H9 (cell line): ENCODE measurements around the gene SLC22A8. TPM values are rescaled to one million over a fixed set of nuclear protein-coding genes. Genes with fewer than 3 reads are reported as not detected.

Source experiments
- DNase-seq: peaks from one replicate; pipeline ENCODE4 v3.0.0-alpha.2; 2017
- H2AFZ ChIP-seq: one replicate; pipeline ENCODE4 v1.6.1; 2013; ENCODE audit warnings: mild to moderate bottlenecking, low read length, control low read depth, moderate library complexity
- H2AK5ac ChIP-seq: 2 replicates; pipeline ENCODE4 v1.6.1; 2013; ENCODE audit warnings: low read length, control low read depth, mixed read lengths; ENCODE audit not compliant: insufficient read length
- H2BK120ac ChIP-seq: one replicate; pipeline ENCODE4 v1.6.1; 2013; ENCODE audit warnings: low read depth, mild to moderate bottlenecking, low read length, control low read depth, inconsistent platforms; ENCODE audit not compliant: poor library complexity, severe bottlenecking
- H2BK12ac ChIP-seq: 2 replicates; pipeline ENCODE4 v1.6.1; 2013; ENCODE audit warnings: low read length, control low read depth, mixed read lengths, low read depth; ENCODE audit not compliant: insufficient read length
- H2BK15ac ChIP-seq: 2 replicates; pipeline ENCODE4 v1.6.1; 2013; ENCODE audit warnings: low read depth, low read length, control low read depth
- H2BK20ac ChIP-seq: one replicate; pipeline ENCODE4 v1.6.1; 2013; ENCODE audit warnings: low read depth, mild to moderate bottlenecking, low read length, control low read depth, inconsistent platforms; ENCODE audit not compliant: poor library complexity, severe bottlenecking
- H2BK5ac ChIP-seq: 2 replicates; pipeline ENCODE4 v1.6.1; 2013; ENCODE audit warnings: low read length, control low read depth, mixed read lengths; ENCODE audit not compliant: insufficient read length
- H3K14ac ChIP-seq: 2 replicates; pipeline ENCODE4 v1.6.1; 2013; ENCODE audit warnings: low read length, control low read depth; ENCODE audit not compliant: insufficient read depth
- H3K18ac ChIP-seq: 2 replicates; pipeline ENCODE4 v1.6.1; 2013; ENCODE audit warnings: low read depth, mild to moderate bottlenecking, mixed read lengths, low read length, control low read depth; ENCODE audit not compliant: insufficient read length
- H3K23ac ChIP-seq: 2 replicates; pipeline ENCODE4 v1.6.1; 2013; ENCODE audit warnings: low read length, control low read depth, mixed read lengths, low read depth; ENCODE audit not compliant: insufficient read length
- H3K23me2 ChIP-seq: 2 replicates; pipeline ENCODE4 v1.6.1; 2013; ENCODE audit warnings: low read depth, mild to moderate bottlenecking, mixed read lengths, low read length, control low read depth; ENCODE audit not compliant: insufficient read length, poor library complexity, severe bottlenecking
- H3K27ac ChIP-seq: 2 replicates; pipeline ENCODE4 v1.5.1; 2013; ENCODE audit warnings: low read length, control low read depth, mixed read lengths, low read depth; ENCODE audit not compliant: insufficient read length
- H3K27me3 ChIP-seq: 2 replicates; pipeline ENCODE4 v1.6.1; 2013; ENCODE audit warnings: low read length, control low read depth, inconsistent platforms; ENCODE audit not compliant: insufficient read depth
- H3K4ac ChIP-seq: 2 replicates; pipeline ENCODE4 v1.6.1; 2013; ENCODE audit warnings: low read depth, mild to moderate bottlenecking, control low read depth, inconsistent platforms, low read length, moderate library complexity
- H3K4me1 ChIP-seq: 2 replicates; pipeline ENCODE4 v1.6.1; 2013; ENCODE audit warnings: low read length, control low read depth, inconsistent platforms; ENCODE audit not compliant: insufficient read depth
- H3K4me2 ChIP-seq: 2 replicates; pipeline ENCODE4 v1.6.1; 2013; ENCODE audit warnings: low read length, control low read depth, mixed read lengths; ENCODE audit not compliant: insufficient read length, insufficient read depth
- H3K56ac ChIP-seq: 2 replicates; pipeline ENCODE4 v1.6.1; 2013; ENCODE audit warnings: low read depth, mild to moderate bottlenecking, mixed read lengths, low read length, control low read depth; ENCODE audit not compliant: insufficient read length
- H3K79me1 ChIP-seq: 2 replicates; pipeline ENCODE4 v1.6.1; 2013; ENCODE audit warnings: low read depth, mild to moderate bottlenecking, moderate library complexity, low read length, control low read depth, inconsistent platforms; ENCODE audit not compliant: insufficient read depth, poor library complexity, severe bottlenecking
- H3K79me2 ChIP-seq: 2 replicates; pipeline ENCODE4 v1.6.1; 2013; ENCODE audit warnings: low read length, control low read depth, inconsistent platforms; ENCODE audit not compliant: insufficient read depth
- H3K9ac ChIP-seq: 2 replicates; pipeline ENCODE4 v1.6.1; 2013; ENCODE audit warnings: low read length, control low read depth, mixed read lengths; ENCODE audit not compliant: insufficient read length; ENCODE audit errors: extremely low read depth
- H3K9me3 ChIP-seq: one replicate; pipeline ENCODE4 v1.6.1; 2013; ENCODE audit warnings: low read depth, low read length, inconsistent platforms; ENCODE audit not compliant: control insufficient read depth
- H3T11ph ChIP-seq: one replicate; pipeline ENCODE4 v1.6.1; 2013; ENCODE audit warnings: mild to moderate bottlenecking, low read length, control low read depth, inconsistent platforms
- H4K20me1 ChIP-seq: one replicate; pipeline ENCODE4 v1.6.1; 2013; ENCODE audit not compliant: control insufficient read depth, insufficient read length, insufficient read depth
- H4K5ac ChIP-seq: 2 replicates; pipeline ENCODE4 v1.6.1; 2013; ENCODE audit warnings: low read depth, mild to moderate bottlenecking, mixed read lengths, low read length, control low read depth; ENCODE audit not compliant: insufficient read length
- H4K8ac ChIP-seq: replicated peaks from 2 replicates; pipeline ENCODE4 v1.6.1; 2013; ENCODE audit warnings: low read length, control low read depth, mixed read lengths, low read depth; ENCODE audit not compliant: insufficient read length
- H4K91ac ChIP-seq: 2 replicates; pipeline ENCODE4 v1.6.1; 2013; ENCODE audit warnings: low read depth, mild to moderate bottlenecking, moderate library complexity, mixed read lengths, low read length, control low read depth; ENCODE audit not compliant: insufficient read length
- H3K27ac Mint-ChIP-seq, 3 experiments: 2 replicates in 2 of 3; 3 replicates in 1 of 3; pipeline ENCODE4 v1.8.0; 2020 to 2021; ENCODE audit warnings: mixed read lengths in 3 of 3, mild to moderate bottlenecking in 1 of 3, moderate library complexity in 1 of 3
- H3K27me3 Mint-ChIP-seq: 2 replicates; pipeline ENCODE4 v1.8.0; 2021; ENCODE audit warnings: low read depth, mild to moderate bottlenecking, moderate library complexity, mixed read lengths
- H3K36me3 Mint-ChIP-seq, 3 experiments: 2 replicates in 2 of 3; 3 replicates in 1 of 3; pipeline ENCODE4 v1.8.0; 2020 to 2021; ENCODE audit warnings: low read depth in 3 of 3, mixed read lengths in 3 of 3; ENCODE audit not compliant: insufficient read depth in 1 of 3
- H3K4me1 Mint-ChIP-seq, 2 experiments: 2 replicates each; pipeline ENCODE4 v1.8.0; 2020; ENCODE audit warnings: mixed read lengths in 2 of 2
- H3K4me3 Mint-ChIP-seq, 2 experiments: 2 replicates in 1 of 2; 3 replicates in 1 of 2; pipeline ENCODE4 v1.8.0; 2020 to 2021; ENCODE audit warnings: mild to moderate bottlenecking in 2 of 2, mixed read lengths in 2 of 2, moderate library complexity in 1 of 2
- H3K9me3 Mint-ChIP-seq, 2 experiments: 2 replicates in 1 of 2; 3 replicates in 1 of 2; pipeline ENCODE4 v1.8.0; 2020; ENCODE audit warnings: mild to moderate bottlenecking in 2 of 2, mixed read lengths in 2 of 2, moderate library complexity in 1 of 2
- WGBS: extraction: QIAGEN DNeasy Blood & Tissue Kit; methylation state at CpG from one replicate; pipeline ENCODE4 v1.1.7; 2013; ENCODE audit warnings: missing lambda C conversion rate, low lambda C conversion rate, mixed read lengths; ENCODE audit not compliant: insufficient read length; ENCODE audit errors: extremely low coverage; 5-methylcytosine and 5-hydroxymethylcytosine counted together
- total RNA-seq: library from RNA; stranded (reverse); gene quantifications from 2 replicates; pipeline ENCODE4 v1.2.1, GENCODE V29; 2021
- TF ChIP-seq, protein P1 (sequence below): fragments of 200-600 bp; sonication (generic); conservative IDR thresholded peaks from 3 replicates; pipeline ENCODE4 v1.8.0; 2021; ENCODE audit warnings: antibody characterized with exemption, mild to moderate bottlenecking

The SLC22A8 gene
- total RNA-seq, 1 experiment from 2014 or later, result not detected

DNA sequence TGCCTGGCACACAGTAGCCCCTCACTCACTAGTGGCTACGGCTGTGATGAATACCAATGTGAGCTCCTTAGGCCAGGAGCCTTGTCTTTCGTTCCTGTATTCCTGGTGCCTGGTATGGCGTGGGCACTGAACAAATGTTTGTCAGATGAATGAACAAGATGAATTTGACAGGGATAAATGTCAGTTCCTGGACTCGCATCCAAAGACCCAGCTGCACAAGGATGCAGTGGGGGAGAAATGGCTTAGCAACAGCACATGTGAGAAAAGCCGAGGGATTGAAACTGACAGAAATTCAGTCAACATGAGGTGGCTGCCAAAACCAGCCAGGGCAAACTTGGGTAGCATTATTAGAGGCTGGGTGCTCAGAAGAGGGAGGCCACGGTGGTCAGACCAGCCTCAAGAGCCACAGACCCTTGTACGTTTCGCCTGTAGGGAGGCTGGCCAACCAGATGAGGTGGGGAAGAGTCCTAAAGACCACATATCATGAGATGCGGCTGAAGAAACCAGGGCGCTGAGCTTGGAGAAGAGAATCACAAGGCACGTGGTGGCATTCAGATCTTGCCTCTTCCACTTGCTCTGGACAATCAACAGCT, 7.7 kb upstream of the SLC22A8 start:
- no peak overlapping the region for H4K5ac ChIP-seq

More for the DNA sequence above, 7.7 kb upstream of the SLC22A8 start:
- H3K27me3 ChIP-seq, result no peaks in the 10 kb centered on the region
- H3K9ac ChIP-seq, result no peak overlapping the region
- H3K79me1 ChIP-seq, result no peaks in the 10 kb centered on the region
- no peak overlapping the region for H3K18ac ChIP-seq
- H3T11ph ChIP-seq, result no peak overlapping the region
- H3K27ac Mint-ChIP-seq, result peak overlapping the region in 1 of 3 experiments; percentile 36; a peak in 1 of 7 replicates
- H4K91ac ChIP-seq, result no peak overlapping the region
- H3K4ac ChIP-seq, result no peak overlapping the region
- H2BK12ac ChIP-seq, result no peak overlapping the region
- no peaks in the 10 kb centered on the region for H3K9me3 ChIP-seq
- H3K23me2 ChIP-seq, result no peaks in the 10 kb centered on the region
- TF ChIP-seq, protein P1, sequence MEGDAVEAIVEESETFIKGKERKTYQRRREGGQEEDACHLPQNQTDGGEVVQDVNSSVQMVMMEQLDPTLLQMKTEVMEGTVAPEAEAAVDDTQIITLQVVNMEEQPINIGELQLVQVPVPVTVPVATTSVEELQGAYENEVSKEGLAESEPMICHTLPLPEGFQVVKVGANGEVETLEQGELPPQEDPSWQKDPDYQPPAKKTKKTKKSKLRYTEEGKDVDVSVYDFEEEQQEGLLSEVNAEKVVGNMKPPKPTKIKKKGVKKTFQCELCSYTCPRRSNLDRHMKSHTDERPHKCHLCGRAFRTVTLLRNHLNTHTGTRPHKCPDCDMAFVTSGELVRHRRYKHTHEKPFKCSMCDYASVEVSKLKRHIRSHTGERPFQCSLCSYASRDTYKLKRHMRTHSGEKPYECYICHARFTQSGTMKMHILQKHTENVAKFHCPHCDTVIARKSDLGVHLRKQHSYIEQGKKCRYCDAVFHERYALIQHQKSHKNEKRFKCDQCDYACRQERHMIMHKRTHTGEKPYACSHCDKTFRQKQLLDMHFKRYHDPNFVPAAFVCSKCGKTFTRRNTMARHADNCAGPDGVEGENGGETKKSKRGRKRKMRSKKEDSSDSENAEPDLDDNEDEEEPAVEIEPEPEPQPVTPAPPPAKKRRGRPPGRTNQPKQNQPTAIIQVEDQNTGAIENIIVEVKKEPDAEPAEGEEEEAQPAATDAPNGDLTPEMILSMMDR, result no peak
- no peak overlapping the region for H2BK5ac ChIP-seq
- WGBS, result no CpG with 5 or more reads among the region's 11 CpGs
- no peak overlapping the region for H2BK15ac ChIP-seq
- no peak overlapping the region for H4K8ac ChIP-seq
- H3K56ac ChIP-seq, result no peak overlapping the region
- no peak overlapping the region for H3K23ac ChIP-seq
- H3K9me3 Mint-ChIP-seq, result peaks cover 2 to 15% of the 10 kb centered on the region in 2 experiments; a peak in 4 of 5 replicates
- H3K27me3 Mint-ChIP-seq, result peaks cover 34% of the 10 kb centered on the region
- no peak overlapping the region for H3K4me2 ChIP-seq
- H3K4me1 ChIP-seq, result no peaks in the 10 kb centered on the region
- H3K27ac ChIP-seq, result no peak overlapping the region
- no peak overlapping the region for H2BK20ac ChIP-seq
- no peak overlapping the region for H3K14ac ChIP-seq
- H2BK120ac ChIP-seq, result no peak overlapping the region
- no peak overlapping the region for H3K4me3 Mint-ChIP-seq
- no peaks in the 10 kb centered on the region for H3K79me2 ChIP-seq
- H2AFZ ChIP-seq, result no peak overlapping the region
- peaks cover 15 to 20% of the 10 kb centered on the region in 2 experiments for H3K4me1 Mint-ChIP-seq
- no peaks in the 10 kb centered on the region for H4K20me1 ChIP-seq
- peaks cover 0 to 4% (median 0%) of the 10 kb centered on the region in 3 experiments; a peak in 2 of 7 replicates for H3K36me3 Mint-ChIP-seq
- H2AK5ac ChIP-seq, result no peak overlapping the region
- peak; percentile 12 for DNase-seq
